H1 (cell line): ENCODE results near the gene SEMA3A. TPM values are rescaled to one million over a fixed set of nuclear protein-coding genes. Genes with fewer than 3 reads are reported as not detected.
A peak's percentile ranks its signal among the peaks of the same experiment; 100 is the strongest.

Source experiments
- CTCF ChIA-PET: fragments of 300-600 bp; sonication (Branson Sonifier 250); formaldehyde crosslinking; loops from one replicate; lab custom pipeline; 2021; ENCODE audit not compliant: partially characterized antibody; lab: Charles Lee
- POLR2A ChIA-PET: fragments of 300-600 bp; sonication (Branson Sonifier 250); formaldehyde crosslinking; loops from one replicate; lab custom pipeline; 2021; ENCODE audit warnings: inconsistent platforms; ENCODE audit not compliant: partially characterized antibody; lab: Charles Lee
- DNase-seq, 2 experiments: peaks; one replicate each; pipeline versions ENCODE4 v3.0.0 to v3.0.0-alpha.2; 2010 to 2022; ENCODE audit warnings: low spot score in 2 of 2, low read depth in 1 of 2, mixed read lengths in 1 of 2
- FAIRE-seq: peaks from 2 replicates; lab custom pipeline; 2011; peaks lifted over from hg19 to GRCh38; lab: Jason Lieb, UNC
- H2AFZ ChIP-seq: 2 replicates; pipeline ENCODE4 v1.8.1; 2012; ENCODE audit warnings: low read length, inconsistent platforms
- H2AK5ac ChIP-seq: 2 replicates; pipeline ENCODE4 v1.6.1; 2013; ENCODE audit warnings: low read depth, low read length
- H2BK120ac ChIP-seq: replicated peaks from 2 replicates; pipeline ENCODE3; 2013; ENCODE audit warnings: low read depth, low read length, inconsistent platforms
- H2BK12ac ChIP-seq: 2 replicates; pipeline ENCODE4 v1.6.1; 2013; ENCODE audit warnings: low read depth, low read length
- H2BK15ac ChIP-seq: 2 replicates; pipeline ENCODE4 v1.6.1; 2013; ENCODE audit warnings: low read length
- H2BK20ac ChIP-seq: 2 replicates; pipeline ENCODE4 v1.6.1; 2013; ENCODE audit warnings: low read length
- H2BK5ac ChIP-seq: 2 replicates; pipeline ENCODE4 v1.6.1; 2013; ENCODE audit warnings: low read depth, low read length
- H3K14ac ChIP-seq: 2 replicates; pipeline ENCODE4 v1.6.1; 2013; ENCODE audit warnings: inconsistent platforms; ENCODE audit not compliant: insufficient read length
- H3K18ac ChIP-seq: 2 replicates; pipeline ENCODE4 v1.6.1; 2013; ENCODE audit warnings: low read length; ENCODE audit errors: extremely low read depth
- H3K23ac ChIP-seq: 2 replicates; pipeline ENCODE4 v1.6.1; 2013; ENCODE audit warnings: inconsistent platforms; ENCODE audit not compliant: insufficient read length
- H3K23me2 ChIP-seq: 2 replicates; pipeline ENCODE4 v1.6.1; 2013; ENCODE audit warnings: low read depth, low read length
- H3K27ac ChIP-seq: 2 replicates; pipeline ENCODE4 v1.6.1; 2011; ENCODE audit warnings: low read depth, low read length, inconsistent platforms
- H3K27me3 ChIP-seq, 4 experiments: replicated peaks in 1 of 4; 1 replicate in 1 of 4; 2 replicates in 3 of 4; pipeline versions ENCODE4 v1.6.1 to v1.8.1; 2011 to 2013; ENCODE audit warnings: low read length in 3 of 4, mild to moderate bottlenecking in 3 of 4, inconsistent platforms in 2 of 4, mixed read lengths in 2 of 4, moderate library complexity in 1 of 4; ENCODE audit not compliant: control insufficient read depth in 3 of 4, insufficient read depth in 3 of 4; ENCODE audit errors: extremely low read depth in 1 of 4
- H3K36me3 ChIP-seq, 4 experiments: 2 replicates each; pipeline versions ENCODE4 v1.6.1 to v1.8.1; 2011 to 2013; ENCODE audit warnings: mild to moderate bottlenecking in 4 of 4, low read length in 3 of 4, moderate library complexity in 2 of 4, control low read depth in 1 of 4, inconsistent platforms in 1 of 4; ENCODE audit not compliant: insufficient read depth in 4 of 4, control insufficient read depth in 2 of 4
- H3K4ac ChIP-seq: replicated peaks from 2 replicates; pipeline ENCODE3; 2013; ENCODE audit warnings: low read length, low read depth, mixed read lengths, inconsistent platforms; ENCODE audit not compliant: insufficient read length
- H3K4me1 ChIP-seq, 4 experiments: replicated peaks in 1 of 4; 1 replicate in 1 of 4; 2 replicates in 3 of 4; pipeline versions ENCODE4 v1.6.1 to v1.8.1; 2011 to 2013; ENCODE audit warnings: low read length in 3 of 4, inconsistent platforms in 2 of 4, mixed read lengths in 1 of 4; ENCODE audit not compliant: insufficient read depth in 4 of 4, control insufficient read depth in 3 of 4
- H3K4me2 ChIP-seq, 2 experiments: 2 replicates each; pipeline versions ENCODE4 v1.6.1 to v1.8.1; 2011 to 2013; ENCODE audit warnings: low read depth in 2 of 2, low read length in 2 of 2, control low read depth in 1 of 2, inconsistent platforms in 1 of 2, mild to moderate bottlenecking in 1 of 2; ENCODE audit not compliant: insufficient read depth in 1 of 2
- H3K4me3 ChIP-seq, 4 experiments: fragments of 200-600, 300-600 bp in 1 of 4; sonication (generic), shearing (Covaris generic), sonication (Bioruptor Twin) in 1 of 4; 2 replicates each; pipeline versions ENCODE4 v1.5.1 to v1.8.1; 2011 to 2016; ENCODE audit warnings: low read length in 4 of 4, low read depth in 3 of 4, control low read depth in 2 of 4, inconsistent platforms in 2 of 4, mild to moderate bottlenecking in 2 of 4, mixed read lengths in 1 of 4, moderate library complexity in 1 of 4; ENCODE audit not compliant: insufficient read depth in 2 of 4; ENCODE audit errors: extremely low read depth in 1 of 4
- H3K56ac ChIP-seq: replicated peaks from 2 replicates; pipeline ENCODE3; 2013; ENCODE audit warnings: low read depth, mild to moderate bottlenecking, mixed read lengths, low read length, inconsistent platforms; ENCODE audit not compliant: insufficient read length
- H3K79me1 ChIP-seq: 2 replicates; pipeline ENCODE4 v1.6.1; 2013; ENCODE audit warnings: low read depth, low read length, control low read depth
- H3K79me2 ChIP-seq, 2 experiments: 2 replicates each; pipeline versions ENCODE4 v1.6.1 to v1.8.1; 2012 to 2013; ENCODE audit warnings: low read length in 2 of 2, mild to moderate bottlenecking in 2 of 2, inconsistent platforms in 1 of 2; ENCODE audit not compliant: insufficient read depth in 2 of 2, control insufficient read depth in 1 of 2
- H3K9ac ChIP-seq, 4 experiments: replicated peaks in 1 of 4; 1 replicate in 1 of 4; 2 replicates in 3 of 4; pipeline versions ENCODE4 v1.6.1 to v1.8.1; 2011 to 2013; ENCODE audit warnings: low read depth in 3 of 4, low read length in 3 of 4, control low read depth in 2 of 4, mild to moderate bottlenecking in 2 of 4, moderate library complexity in 2 of 4, inconsistent platforms in 1 of 4; ENCODE audit errors: extremely low read depth in 1 of 4
- H3K9me3 ChIP-seq, 2 experiments: 2 replicates each; pipeline versions ENCODE4 v1.6.1 to v1.8.1; 2012 to 2013; ENCODE audit warnings: mild to moderate bottlenecking in 2 of 2, moderate library complexity in 2 of 2, control low read depth in 1 of 2, inconsistent platforms in 1 of 2, low read depth in 1 of 2, low read length in 1 of 2, mixed read lengths in 1 of 2; ENCODE audit not compliant: insufficient read depth in 2 of 2
- H4K20me1 ChIP-seq, 2 experiments: replicated peaks in 1 of 2; 2 replicates each; pipeline versions ENCODE3 to v1.8.1; 2011 to 2013; ENCODE audit warnings: inconsistent platforms in 2 of 2, low read length in 2 of 2, mild to moderate bottlenecking in 1 of 2; ENCODE audit not compliant: insufficient read depth in 2 of 2, control insufficient read depth in 1 of 2
- H4K5ac ChIP-seq: 2 replicates; pipeline ENCODE4 v1.6.1; 2013; ENCODE audit warnings: low read length, low read depth, mixed read lengths, inconsistent platforms; ENCODE audit not compliant: insufficient read length
- H4K8ac ChIP-seq: 2 replicates; pipeline ENCODE4 v1.8.0; 2013; ENCODE audit warnings: mild to moderate bottlenecking, moderate library complexity, low read length, inconsistent platforms; ENCODE audit not compliant: insufficient read depth; ENCODE audit errors: extremely low read depth
- H4K91ac ChIP-seq: replicated peaks from 2 replicates; pipeline ENCODE3; 2013; ENCODE audit warnings: low read length, mixed read lengths, inconsistent platforms; ENCODE audit not compliant: insufficient read length
- CEBPB ChIP-seq: IDR thresholded peaks from 2 replicates; pipeline ENCODE4 v1.6.1; 2012; ENCODE audit warnings: low read depth, low read length
- EP300 ChIP-seq, 2 experiments: IDR thresholded peaks; 1 replicate in 1 of 2; 2 replicates in 1 of 2; pipeline ENCODE4 v1.6.1; 2011 to 2012; ENCODE audit warnings: low read depth in 2 of 2, low read length in 2 of 2, mild to moderate bottlenecking in 2 of 2, borderline replicate concordance in 1 of 2, inconsistent platforms in 1 of 2, moderate library complexity in 1 of 2
- FOSL1 ChIP-seq: IDR thresholded peaks from 2 replicates; pipeline ENCODE4 v1.6.1; 2011; ENCODE audit warnings: mild to moderate bottlenecking, low read depth, low read length, moderate library complexity; ENCODE audit not compliant: insufficient read depth
- KDM1A ChIP-seq: fragments of 200-600, 300-600 bp; sonication (generic); IDR thresholded peaks from 2 replicates; pipeline ENCODE4 v1.7.1; 2016; ENCODE audit warnings: mild to moderate bottlenecking, low read length, borderline replicate concordance
- POLR2A ChIP-seq, 2 experiments: IDR thresholded peaks; 1 replicate in 1 of 2; 2 replicates in 1 of 2; pipeline ENCODE4 v1.6.1; 2011; ENCODE audit warnings: low read depth in 2 of 2, low read length in 2 of 2, mild to moderate bottlenecking in 2 of 2; ENCODE audit errors: control extremely low read depth in 1 of 2
- RXRA ChIP-seq: IDR thresholded peaks from 2 replicates; pipeline ENCODE4 v1.6.1; 2011; ENCODE audit warnings: low read depth, mild to moderate bottlenecking, low read length, moderate library complexity; ENCODE audit not compliant: insufficient read depth
- SIRT6 ChIP-seq: IDR thresholded peaks from one replicate; pipeline ENCODE4 v1.7.1; 2012; ENCODE audit warnings: low read length, inconsistent platforms
- polyA plus RNA-seq, 7 experiments: library from polyadenylated mRNA; depleted of rRNA in 3 of 7; stranded (reverse) in 5 of 7; unstranded in 2 of 7; fragments of >200 nt in 5 of 7; fragments of 200-250 nt in 2 of 7; gene quantifications; 1 replicate in 5 of 7; 2 replicates in 1 of 7; 4 replicates in 1 of 7; pipeline versions ENCODE4 v1.2.1 to v1.2.3, GENCODE V29; 2011 to 2013; ENCODE audit warnings: missing spikeins in 2 of 7, mixed read lengths in 2 of 7
- total RNA-seq: library from RNA; stranded (reverse); fragmentation: NEBNext Ultra II Directional; extraction: Animal tissue kit (Norgen Biotek cat#: 25700); gene quantifications from 2 replicates; pipeline ENCODE4 v1.2.1, GENCODE V29; 2021

Gene SEMA3A
- total and polyA plus RNA-seq, 2 of the 8 experiments (the other 6 are each of a cell fraction or from before 2014, with no cell fraction given): 8.1 to 45.9 TPM

DNA sequence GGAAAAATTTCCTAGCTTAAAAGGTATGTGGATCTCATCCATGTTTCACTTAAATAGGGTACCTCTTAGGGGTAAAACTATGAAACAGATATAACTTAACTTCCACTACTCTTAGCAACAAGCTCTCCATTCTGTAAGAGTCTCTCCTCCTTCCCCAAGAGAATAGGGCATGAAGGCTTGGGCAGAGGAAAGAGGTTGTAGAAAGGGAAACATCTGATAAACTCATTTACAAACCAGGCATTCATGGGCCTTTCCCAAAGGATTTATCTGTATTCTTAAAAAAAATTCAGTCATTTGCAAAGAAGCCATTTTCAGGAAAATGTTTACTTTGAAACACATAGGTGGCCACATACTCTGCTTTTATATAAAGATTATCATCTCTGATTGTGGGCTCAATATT is 82.7 kb downstream of the SEMA3A start:
- H3K23ac ChIP-seq: no peak overlapping the region
- H3K14ac ChIP-seq: no peak overlapping the region
- no peak overlapping the region for H2BK12ac ChIP-seq
- no peaks in the 10 kb centered on the region for H3K23me2 ChIP-seq
- no peaks in the 10 kb centered on the region for H3K79me2 ChIP-seq
- no peaks in the 10 kb centered on the region for H3K27me3 ChIP-seq
- H3K4me1 ChIP-seq: peaks cover 4 to 30% (median 12%) of the 10 kb centered on the region in 4 experiments; a peak in 6 of 7 replicates
- H4K8ac ChIP-seq: no peak overlapping the region
- TF ChIP-seq RXRA: no peak
- TF ChIP-seq SIRT6: no peak
- no peak for TF ChIP-seq EP300 (IDR thresholded peaks at IDR 0.05; ENCODE audit: borderline replicate concordance in 1 of 2, low read depth in 2 of 2, low read length in 2 of 2)
- TF ChIP-seq POLR2A (IDR thresholded peaks at IDR 0.05; ENCODE audit: control extremely low read depth in 1 of 2, low read depth in 2 of 2, low read length in 2 of 2): no peak
- no peak for TF ChIP-seq CEBPB
- no peak for TF ChIP-seq KDM1A
- TF ChIP-seq FOSL1: no peak
- CTCF ChIA-PET: interaction anchor here (0.7 to 1.0 kb wide), 3 partner anchors 11 to 376 kb away, joined by 3 read pairs; no protein-coding TSS in a partner anchor
- no peak for DNase-seq
- H2AK5ac ChIP-seq: no peak overlapping the region
- H2AFZ ChIP-seq: no peak overlapping the region
- no peak overlapping the region for H2BK15ac ChIP-seq
- H3K27ac ChIP-seq: no peak overlapping the region
- no peak overlapping the region for H3K4me2 ChIP-seq
- no peak overlapping the region for H2BK120ac ChIP-seq
- no peak overlapping the region for H2BK20ac ChIP-seq
- H3K56ac ChIP-seq: no peak overlapping the region
- H3K9ac ChIP-seq: no peak overlapping the region
- no peak overlapping the region for H4K91ac ChIP-seq
- H3K36me3 ChIP-seq: peaks cover 0 to 5% (median 0%) of the 10 kb centered on the region in 4 experiments; a peak in 1 of 8 replicates
- no peak for FAIRE-seq
- no peak overlapping the region for H3K4ac ChIP-seq
- H3K18ac ChIP-seq: no peak overlapping the region
- H3K4me3 ChIP-seq: no peak overlapping the region
- no peaks in the 10 kb centered on the region for H3K9me3 ChIP-seq
- no peaks in the 10 kb centered on the region for H4K20me1 ChIP-seq
- no peaks in the 10 kb centered on the region for H3K79me1 ChIP-seq
- H2BK5ac ChIP-seq: no peak overlapping the region
- H4K5ac ChIP-seq: peak overlapping the region; percentile 87
- POLR2A ChIA-PET: interaction anchor here (1.2 kb wide), 1 partner anchor 10 kb away, joined by 3 read pairs; no protein-coding TSS in a partner anchor
